ENCODE measurements around the gene APLF. TPM values are rescaled to one million over a fixed set of nuclear protein-coding genes. Genes with fewer than 3 reads are reported as not detected.

Gene APLF
- polyA plus RNA-seq, 1 of the 3 experiments (the other 2 are of a cell fraction): 1.1 TPM

DNA sequence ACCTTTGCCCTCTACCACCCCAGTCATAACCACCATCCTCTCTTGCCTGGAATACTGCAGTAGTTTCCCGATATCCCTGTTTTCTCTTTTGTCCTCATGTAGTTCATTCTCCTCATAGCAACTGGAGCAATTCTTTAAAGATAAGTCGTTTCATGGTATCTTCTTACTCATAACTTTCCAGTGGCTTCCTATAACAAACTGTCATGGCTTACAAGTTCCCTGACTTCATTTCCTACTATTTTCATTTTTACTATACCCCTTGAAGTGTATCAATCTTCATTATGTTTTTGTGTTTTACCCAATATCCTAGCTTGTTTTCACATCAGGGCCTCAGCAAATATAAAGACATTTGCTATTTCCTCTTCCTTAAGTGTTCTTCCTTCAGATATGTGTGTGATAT is 92.3 kb downstream of the APLF start:
- Histone ChIP-seq H3K27ac (ENCODE audit: low read depth in 2 of 2, low read length in 1 of 2) (no peak overlapping the region), H2AFZ (ENCODE audit: low read depth) (no peak overlapping the region), H3K4me1 (ENCODE audit: control insufficient read depth in 1 of 2, insufficient read depth in 2 of 2, low read depth in 1 of 2, low read length in 1 of 2) (peaks cover 2 to 6% of the 10 kb centered on the region in 2 experiments; a peak in 3 of 4 replicates), H3F3A (replicated peaks; ENCODE audit: insufficient read depth) (no peaks in the 10 kb centered on the region), H4K20me1 (ENCODE audit: insufficient read depth) (no peaks in the 10 kb centered on the region), H3K36me3 (replicated peaks in 1 of 2; ENCODE audit: control insufficient read depth in 1 of 2, insufficient read depth in 2 of 2, low read length in 1 of 2) (no peaks in the 10 kb centered on the region), H3K79me2 (ENCODE audit: insufficient read depth) (no peaks in the 10 kb centered on the region), H3K9ac (no peak overlapping the region), H3K4me3 (ENCODE audit: low read depth in 2 of 2, low read length in 1 of 2) (no peak overlapping the region), H3K9me3 (no peaks in the 10 kb centered on the region), H3K4me2 (no peak overlapping the region), H3K9me2 (no peaks in the 10 kb centered on the region), H3K27me3 (ENCODE audit: insufficient read depth) (no peaks in the 10 kb centered on the region)
- TF ChIP-seq NRF1 (IDR thresholded peaks at IDR 0.05; ENCODE audit: low read depth, low read length): no peak
- no peak for TF ChIP-seq FOXJ3 (CRISPR knock-in tag; IDR thresholded peaks at IDR 0.05)
- no peak for TF ChIP-seq CTCF (IDR thresholded peaks at IDR 0.05)
- no peak for TF ChIP-seq GABPA (IDR thresholded peaks at IDR 0.05; ENCODE audit: low read depth)
- POLR2A ChIA-PET: no interaction called here
- DNase-seq: no peak
- CTCF ChIA-PET: interaction anchor here (2.1 kb wide), 1 partner anchor 36 kb away, joined by 6 read pairs; no protein-coding TSS in a partner anchor
- 69% methylated on average over 2 of the region's 2 CpGs for WGBS (ENCODE audit: low lambda C conversion rate)

DNA sequence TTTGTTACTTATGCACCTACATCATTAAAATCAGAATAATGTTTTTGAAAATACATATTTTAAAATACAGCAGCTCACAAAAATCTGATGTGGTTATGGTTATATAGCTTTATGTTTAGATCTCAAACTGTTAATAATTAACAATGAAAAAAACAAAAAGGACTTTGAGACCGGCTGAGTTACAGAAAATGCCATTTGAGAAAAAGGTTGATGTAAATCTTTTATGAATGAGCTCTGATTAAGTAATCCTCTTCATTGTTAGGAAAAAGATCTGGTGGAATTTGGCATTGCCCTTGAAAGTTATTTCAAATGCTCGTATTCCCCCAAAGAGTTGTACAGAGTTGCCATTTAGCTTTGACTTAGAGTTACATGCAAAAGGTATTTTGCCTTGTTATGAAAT is 93.2 kb downstream of the APLF start:
- CTCF ChIA-PET: interaction anchor here (0.7 to 2.1 kb wide), 3 partner anchors 16 to 35 kb away, joined by 3 to 6 read pairs (median 5); no protein-coding TSS in a partner anchor
- POLR2A ChIA-PET: no interaction called here
- no peaks in the 10 kb centered on the region for H3F3A ChIP-seq (replicated peaks; ENCODE audit: insufficient read depth)

More for the DNA sequence above, 93.2 kb downstream of the APLF start:
- Histone ChIP-seq H3K9me3 (no peaks in the 10 kb centered on the region), H2AFZ (ENCODE audit: low read depth) (no peak overlapping the region), H3K79me2 (ENCODE audit: insufficient read depth) (no peaks in the 10 kb centered on the region), H3K4me2 (no peak overlapping the region), H3K27me3 (ENCODE audit: insufficient read depth) (no peaks in the 10 kb centered on the region), H3K4me3 (ENCODE audit: low read depth in 2 of 2, low read length in 1 of 2) (no peak overlapping the region), H4K20me1 (ENCODE audit: insufficient read depth) (no peaks in the 10 kb centered on the region), H3K36me3 (replicated peaks in 1 of 2; ENCODE audit: control insufficient read depth in 1 of 2, insufficient read depth in 2 of 2, low read length in 1 of 2) (no peaks in the 10 kb centered on the region), H3K27ac (ENCODE audit: low read depth in 2 of 2, low read length in 1 of 2) (no peak overlapping the region), H3K4me1 (ENCODE audit: control insufficient read depth in 1 of 2, insufficient read depth in 2 of 2, low read depth in 1 of 2, low read length in 1 of 2) (peaks cover 2 to 6% of the 10 kb centered on the region in 2 experiments; a peak in 3 of 4 replicates), H3K9ac (no peak overlapping the region), H3K9me2 (no peaks in the 10 kb centered on the region)
- TF ChIP-seq EP300 (IDR thresholded peaks at IDR 0.05; ENCODE audit: borderline replicate concordance in 1 of 2, low read depth in 1 of 2, low read length in 1 of 2): no peak
- no peak for TF ChIP-seq FOXM1 (IDR thresholded peaks at IDR 0.05; ENCODE audit: low read depth)
- no peak for TF ChIP-seq FOSL2 (IDR thresholded peaks at IDR 0.05; ENCODE audit: borderline replicate concordance, low read depth)
- no peak for TF ChIP-seq RAD21 (IDR thresholded peaks at IDR 0.05; ENCODE audit: low read length)
- no peak for TF ChIP-seq RFX5 (IDR thresholded peaks at IDR 0.05; ENCODE audit: low read length)
- no peak for TF ChIP-seq TCF12 (IDR thresholded peaks at IDR 0.05)
- no peak for TF ChIP-seq TEAD4 (IDR thresholded peaks at IDR 0.05; ENCODE audit: borderline replicate concordance, insufficient read depth)
- TF ChIP-seq MXI1 (IDR thresholded peaks at IDR 0.05; ENCODE audit: low read depth, low read length): no peak
- TF ChIP-seq NRF1 (IDR thresholded peaks at IDR 0.05; ENCODE audit: low read depth, low read length): no peak
- TF ChIP-seq EZH2phosphoT487 (IDR thresholded peaks at IDR 0.05; ENCODE audit: borderline replicate concordance, low read depth): no peak
- no peak for TF ChIP-seq USF1 (IDR thresholded peaks at IDR 0.05; ENCODE audit: borderline replicate concordance, low read depth)
- no peak for TF ChIP-seq JUND (IDR thresholded peaks at IDR 0.05)
- TF ChIP-seq, protein P1, sequence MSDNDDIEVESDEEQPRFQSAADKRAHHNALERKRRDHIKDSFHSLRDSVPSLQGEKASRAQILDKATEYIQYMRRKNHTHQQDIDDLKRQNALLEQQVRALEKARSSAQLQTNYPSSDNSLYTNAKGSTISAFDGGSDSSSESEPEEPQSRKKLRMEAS (IDR thresholded peaks at IDR 0.05; ENCODE audit: low read depth): no peak
- no peak for TF ChIP-seq SIN3A (IDR thresholded peaks at IDR 0.05; ENCODE audit: borderline replicate concordance, low read depth, low read length)
- TF ChIP-seq FOXJ3 (CRISPR knock-in tag; IDR thresholded peaks at IDR 0.05): no peak
- TF ChIP-seq GABPA (IDR thresholded peaks at IDR 0.05; ENCODE audit: low read depth): no peak
- TF ChIP-seq GATA2 (CRISPR knock-in tag; IDR thresholded peaks at IDR 0.05): no peak
- TF ChIP-seq ELF1 (IDR thresholded peaks at IDR 0.05): no peak
- TF ChIP-seq SMC3 (IDR thresholded peaks at IDR 0.05; ENCODE audit: low read depth, low read length): no peak
- TF ChIP-seq ZBTB33 (IDR thresholded peaks at IDR 0.05; ENCODE audit: borderline replicate concordance, low read depth): no peak
- DNase-seq: no peak
- 88% methylated on average over 2 of the region's 2 CpGs for WGBS (ENCODE audit: low lambda C conversion rate)

Measured in SK-N-SH (cell line).